SW 1271 (cell line): ENCODE data around the gene DNAJC22.
"Not testable (repeated sequence)": the region's sequence is repeated elsewhere in the genome, so short reads cannot be mapped to it uniquely, and the experiment has no call there.

Experiments used
- DNase-seq, 2 experiments: peaks; one replicate each; lab custom pipeline; 2025; lab: John Stamatoyannopoulos, UW

DNAJC22 gene

GRCh38 chr12:49370539-49370938, 23.9 kb downstream of the DNAJC22 start:
- no peak for DNase-seq

- DNase-seq = no peak
Observed at GRCh38 chr12:49375406-49375805, 28.7 kb downstream of the DNAJC22 start.

GRCh38 chr12:49377386-49377785, 30.7 kb downstream of the DNAJC22 start:
- DNase-seq = no peak

GRCh38 chr12:49380184-49380583, 33.5 kb downstream of the DNAJC22 start:
- not testable (repeated sequence) for DNase-seq

GRCh38 chr12:49388682-49389386, 42.1 kb downstream of the DNAJC22 start:
- DNase-seq = no peak

- no peak for DNase-seq
Observed at GRCh38 chr12:49389387-49389703, 42.7 kb downstream of the DNAJC22 start.

- DNase-seq = no peak
Observed at GRCh38 chr12:49397000-49397399, 50.3 kb downstream of the DNAJC22 start.

GRCh38 chr12:49400304-49400703, 53.6 kb downstream of the DNAJC22 start:
- no peak for DNase-seq
